Liver (tissue), 9 donors: ENCODE results near the gene TANGO6. TPM values are rescaled to one million over a fixed set of nuclear protein-coding genes. Genes with fewer than 3 reads are reported as not detected.

ENCODE experiments used
- DNase-seq: peaks from one replicate; pipeline ENCODE4 v3.0.0-alpha.2; 2017; ENCODE audit warnings: low spot score
- H3K27ac ChIP-seq, 2 donors: one replicate each; pipeline ENCODE4 v1.7.0; 2013; ENCODE audit warnings: inconsistent platforms in 2 of 2, low read length in 2 of 2, control low read depth in 1 of 2, low read depth in 1 of 2, mild to moderate bottlenecking in 1 of 2
- H3K27me3 ChIP-seq, 4 donors: one replicate each; pipeline versions ENCODE4 v1.6.1 to v1.7.0; 2013; ENCODE audit warnings: low read length in 3 of 4, inconsistent platforms in 1 of 4, mild to moderate bottlenecking in 1 of 4, moderate library complexity in 1 of 4; ENCODE audit not compliant: control insufficient read depth in 4 of 4, insufficient read depth in 4 of 4
- H3K36me3 ChIP-seq, 4 donors: one replicate each; pipeline versions ENCODE4 v1.6.1 to v1.7.0; 2013; ENCODE audit warnings: low read length in 3 of 4, mild to moderate bottlenecking in 3 of 4, low read depth in 1 of 4, moderate library complexity in 1 of 4; ENCODE audit not compliant: control insufficient read depth in 4 of 4, insufficient read depth in 3 of 4
- H3K4me1 ChIP-seq, 4 donors: one replicate each; pipeline versions ENCODE4 v1.6.1 to v1.7.0; 2013; ENCODE audit warnings: low read length in 3 of 4, mild to moderate bottlenecking in 3 of 4, moderate library complexity in 1 of 4; ENCODE audit not compliant: control insufficient read depth in 4 of 4, insufficient read depth in 4 of 4
- H3K4me3 ChIP-seq, 3 donors: one replicate each; pipeline versions ENCODE4 v1.6.1 to v1.7.0; 2013; ENCODE audit warnings: low read length in 3 of 3, control low read depth in 1 of 3, low read depth in 1 of 3, mild to moderate bottlenecking in 1 of 3
- H3K9ac ChIP-seq, 2 donors: one replicate each; pipeline ENCODE4 v1.7.0; 2013; ENCODE audit warnings: low read length in 2 of 2, mild to moderate bottlenecking in 2 of 2, moderate library complexity in 2 of 2, control low read depth in 1 of 2, low read depth in 1 of 2
- H3K9me3 ChIP-seq, 4 donors: one replicate each; pipeline versions ENCODE4 v1.6.1 to v1.7.0; 2013; ENCODE audit warnings: low read length in 3 of 4; ENCODE audit not compliant: control insufficient read depth in 4 of 4
- ATF3 ChIP-seq: IDR thresholded peaks from 2 replicates; pipeline ENCODE4 v1.6.1; 2016; ENCODE audit warnings: antibody characterized with exemption
- CTCF ChIP-seq: fragments of 150-350 bp; IDR thresholded peaks from 2 replicates; pipeline ENCODE4 v1.5.1; 2017; ENCODE audit warnings: improper control_type of control experiment, low read depth, low read length; ENCODE audit not compliant: missing input control
- EGR1 ChIP-seq, 2 donors: IDR thresholded peaks; 2 replicates each; pipeline ENCODE4 v1.6.1; 2016 to 2018; ENCODE audit warnings: antibody characterized with exemption in 2 of 2, low read depth in 2 of 2
- FOXA1 ChIP-seq: IDR thresholded peaks from 2 replicates; pipeline ENCODE4 v1.6.1; 2016; ENCODE audit warnings: antibody characterized with exemption
- FOXA2 ChIP-seq: IDR thresholded peaks from 2 replicates; pipeline ENCODE4 v1.6.1; 2016; ENCODE audit warnings: antibody characterized with exemption
- GABPA ChIP-seq, 2 donors: IDR thresholded peaks in 1 of 2; conservative IDR thresholded peaks in 1 of 2; 2 replicates each; pipeline ENCODE4 v1.6.1; 2016; ENCODE audit warnings: antibody characterized with exemption in 2 of 2, mild to moderate bottlenecking in 1 of 2, moderate library complexity in 1 of 2
- HNF4A ChIP-seq, 2 donors: conservative IDR thresholded peaks; 2 replicates each; pipeline ENCODE4 v1.6.1; 2016; ENCODE audit warnings: antibody characterized with exemption in 2 of 2, mild to moderate bottlenecking in 2 of 2
- HNF4G ChIP-seq: IDR thresholded peaks from 2 replicates; pipeline ENCODE4 v1.6.1; 2016; ENCODE audit warnings: antibody characterized with exemption
- JUND ChIP-seq, 2 donors: IDR thresholded peaks; 2 replicates each; pipeline ENCODE4 v1.6.1; 2016; ENCODE audit warnings: antibody characterized with exemption in 2 of 2
- MAX ChIP-seq: IDR thresholded peaks from 2 replicates; pipeline ENCODE4 v1.6.1; 2016; ENCODE audit warnings: antibody characterized with exemption
- NR2F2 ChIP-seq: IDR thresholded peaks from 2 replicates; pipeline ENCODE4 v1.6.1; 2016; ENCODE audit warnings: antibody characterized with exemption
- REST ChIP-seq: IDR thresholded peaks from 2 replicates; pipeline ENCODE4 v1.6.1; 2016; ENCODE audit warnings: antibody characterized with exemption, mild to moderate bottlenecking
- RXRA ChIP-seq, 2 donors: IDR thresholded peaks; 2 replicates each; pipeline ENCODE4 v1.6.1; 2017 to 2018; ENCODE audit warnings: antibody characterized with exemption in 2 of 2, mild to moderate bottlenecking in 1 of 2
- SP1 ChIP-seq: IDR thresholded peaks from 2 replicates; pipeline ENCODE4 v1.6.1; 2018; ENCODE audit warnings: antibody characterized with exemption, mild to moderate bottlenecking
- TAF1 ChIP-seq: conservative IDR thresholded peaks from 2 replicates; pipeline ENCODE4 v1.6.1; 2016; ENCODE audit warnings: antibody characterized with exemption, mild to moderate bottlenecking
- YY1 ChIP-seq: IDR thresholded peaks from 2 replicates; pipeline ENCODE4 v1.6.1; 2016; ENCODE audit warnings: antibody characterized with exemption, mild to moderate bottlenecking
- ZBTB33 ChIP-seq: IDR thresholded peaks from 2 replicates; pipeline ENCODE4 v1.6.1; 2016; ENCODE audit warnings: antibody characterized with exemption
- WGBS: extraction: QIAGEN DNeasy Blood & Tissue Kit; methylation state at CpG from one replicate; pipeline ENCODE4 v1.1.7; 2013; 5-methylcytosine and 5-hydroxymethylcytosine counted together
- polyA plus RNA-seq, 2 donors: library from polyadenylated mRNA; stranded (reverse) in 1 of 2; unstranded in 1 of 2; fragments of 200-250 nt in 1 of 2; fragments of >200 nt in 1 of 2; fragmentation: Nextera tagmentation in 1 of 2; extraction: Ambion mirVana in 1 of 2; gene quantifications; one replicate each; pipeline versions ENCODE4 v1.2.1 to v1.2.3, GENCODE V29; 2013 to 2015
- total RNA-seq, 2 donors: library from RNA; depleted of rRNA; stranded (reverse); fragments of >200 nt; gene quantifications; one replicate each; pipeline ENCODE4 v1.2.3, GENCODE V29; 2014
- donor health status: healthy.
- donor health status: healthy.
- donor health status: healthy.
- donor health status: healthy.
- donor health status: healthy.

Gene TANGO6
- total and polyA plus RNA-seq, 4 donors, result 6.8 to 40.6 (median 10.5) TPM

- Histone ChIP-seq H3K36me3 (no peaks in the 10 kb centered on the region), H3K27ac (no peak overlapping the region), H3K4me1 (peaks cover 0 to under 1% (median under 1%) of the 10 kb centered on the region in 4 donors), H3K4me3 (no peak overlapping the region), H3K27me3 (no peaks in the 10 kb centered on the region), H3K9ac (no peak overlapping the region), H3K9me3 (no peaks in the 10 kb centered on the region)
- no peak for DNase-seq
- 95% methylated on average over 6 of the region's 6 CpGs for WGBS
- TF ChIP-seq HNF4G, result no peak
- no peak for TF ChIP-seq JUND (IDR thresholded peaks at IDR 0.05)
- no peak for TF ChIP-seq HNF4A (conservative IDR thresholded peaks at IDR 0.05)
- no peak for TF ChIP-seq RXRA (IDR thresholded peaks at IDR 0.05)
- TF ChIP-seq YY1, result no peak
- TF ChIP-seq NR2F2, result no peak
- no peak for TF ChIP-seq CTCF
- no peak for TF ChIP-seq FOXA2
- TF ChIP-seq FOXA1, result no peak
- TF ChIP-seq ZBTB33, result no peak
- no peak for TF ChIP-seq GABPA (IDR thresholded peaks at IDR 0.05 in 1 of 2, conservative IDR thresholded peaks at IDR 0.05 in 1 of 2)
- TF ChIP-seq TAF1, result no peak
- TF ChIP-seq EGR1 (IDR thresholded peaks at IDR 0.05; ENCODE audit: low read depth in 2 of 2), result no peak
- no peak for TF ChIP-seq REST
- no peak for TF ChIP-seq MAX
- TF ChIP-seq SP1, result no peak
These were observed 251.9 kb downstream of the TANGO6 start for GRCh38 chr16:69095193-69095592.

- H3K4me1 ChIP-seq, result peaks cover 0 to 2% (median under 1%) of the 10 kb centered on the region in 4 donors
- H3K9me3 ChIP-seq, result no peaks in the 10 kb centered on the region
- no peak overlapping the region for H3K9ac ChIP-seq
- no peaks in the 10 kb centered on the region for H3K27me3 ChIP-seq
- no peak overlapping the region for H3K4me3 ChIP-seq
- WGBS, result 73% methylated on average over 11 of the region's 11 CpGs
- DNase-seq, result no peak
- no peaks in the 10 kb centered on the region for H3K36me3 ChIP-seq
- H3K27ac ChIP-seq, result no peak overlapping the region
- TF ChIP-seq EGR1 (IDR thresholded peaks at IDR 0.05; ENCODE audit: low read depth in 2 of 2) (no peak), YY1 (no peak), ZBTB33 (no peak), FOXA1 (no peak), NR2F2 (no peak), MAX (no peak), REST (no peak), RXRA (IDR thresholded peaks at IDR 0.05) (no peak), HNF4G (no peak), ATF3 (no peak), JUND (IDR thresholded peaks at IDR 0.05) (no peak), GABPA (IDR thresholded peaks at IDR 0.05 in 1 of 2, conservative IDR thresholded peaks at IDR 0.05 in 1 of 2) (no peak)
These were observed 256.9 kb downstream of the TANGO6 start for GRCh38 chr16:69100071-69100691.
